NB4 (cell line): ENCODE results near the gene CARNS1.

Experiments
- TF ChIP-seq, protein P1 (sequence below): IDR thresholded peaks from one replicate; pipeline ENCODE4 v1.5.1; 2012; ENCODE audit warnings: low read depth, low read length
- TF ChIP-seq, protein P2 (sequence below): IDR thresholded peaks from 2 replicates; pipeline ENCODE4 v1.6.1; 2011; ENCODE audit warnings: low read depth, low read length

DNA sequence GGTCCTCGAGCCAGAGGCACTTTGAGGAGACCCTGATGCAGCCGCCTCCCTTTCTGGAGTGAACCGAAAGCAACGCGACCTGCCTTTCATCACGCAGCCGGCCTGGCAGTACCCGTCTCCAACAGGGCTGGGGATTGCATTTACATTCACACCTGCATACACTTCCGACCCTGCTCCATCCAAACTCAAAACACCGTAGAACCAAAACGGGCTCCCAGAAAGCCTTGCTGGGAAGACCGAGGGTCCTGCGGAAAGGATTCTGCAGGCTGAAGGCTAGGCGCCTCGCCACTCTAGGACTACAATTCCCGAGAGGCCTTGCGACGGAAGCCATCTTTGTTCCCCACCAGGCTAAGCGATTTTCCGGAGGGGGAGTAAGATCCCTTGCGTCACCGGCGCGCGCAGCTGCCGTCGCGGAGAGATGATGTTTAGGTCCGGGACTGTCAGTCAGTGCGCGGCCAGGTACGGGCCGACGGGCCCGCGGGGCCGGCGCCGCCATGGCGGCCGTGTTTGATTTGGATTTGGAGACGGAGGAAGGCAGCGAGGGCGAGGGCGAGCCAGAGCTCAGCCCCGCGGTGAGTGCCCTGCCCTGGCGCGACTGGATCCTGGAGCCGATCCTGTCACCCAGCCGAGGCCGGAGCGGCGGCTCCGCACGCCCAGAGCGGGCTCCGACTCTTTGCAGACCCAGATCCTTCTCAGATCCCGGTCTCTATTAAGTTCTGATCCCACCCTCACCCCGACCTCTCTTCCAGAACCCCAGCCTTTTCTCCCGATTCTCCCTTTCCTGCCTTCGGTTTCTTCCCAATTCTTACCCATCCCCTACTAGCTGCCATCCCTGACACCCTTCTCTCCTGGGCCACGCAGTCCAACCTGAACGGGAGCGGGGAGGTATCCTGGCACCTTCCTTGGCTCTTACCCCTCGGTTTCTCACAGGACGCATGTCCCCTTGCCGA is 12.8 kb downstream of the CARNS1 start, which contains the start of gene RPS6KB2:
- TF ChIP-seq, protein P1, sequence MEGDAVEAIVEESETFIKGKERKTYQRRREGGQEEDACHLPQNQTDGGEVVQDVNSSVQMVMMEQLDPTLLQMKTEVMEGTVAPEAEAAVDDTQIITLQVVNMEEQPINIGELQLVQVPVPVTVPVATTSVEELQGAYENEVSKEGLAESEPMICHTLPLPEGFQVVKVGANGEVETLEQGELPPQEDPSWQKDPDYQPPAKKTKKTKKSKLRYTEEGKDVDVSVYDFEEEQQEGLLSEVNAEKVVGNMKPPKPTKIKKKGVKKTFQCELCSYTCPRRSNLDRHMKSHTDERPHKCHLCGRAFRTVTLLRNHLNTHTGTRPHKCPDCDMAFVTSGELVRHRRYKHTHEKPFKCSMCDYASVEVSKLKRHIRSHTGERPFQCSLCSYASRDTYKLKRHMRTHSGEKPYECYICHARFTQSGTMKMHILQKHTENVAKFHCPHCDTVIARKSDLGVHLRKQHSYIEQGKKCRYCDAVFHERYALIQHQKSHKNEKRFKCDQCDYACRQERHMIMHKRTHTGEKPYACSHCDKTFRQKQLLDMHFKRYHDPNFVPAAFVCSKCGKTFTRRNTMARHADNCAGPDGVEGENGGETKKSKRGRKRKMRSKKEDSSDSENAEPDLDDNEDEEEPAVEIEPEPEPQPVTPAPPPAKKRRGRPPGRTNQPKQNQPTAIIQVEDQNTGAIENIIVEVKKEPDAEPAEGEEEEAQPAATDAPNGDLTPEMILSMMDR: no peak
- TF ChIP-seq, protein P2, sequence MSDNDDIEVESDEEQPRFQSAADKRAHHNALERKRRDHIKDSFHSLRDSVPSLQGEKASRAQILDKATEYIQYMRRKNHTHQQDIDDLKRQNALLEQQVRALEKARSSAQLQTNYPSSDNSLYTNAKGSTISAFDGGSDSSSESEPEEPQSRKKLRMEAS: peak; percentile 56; the same call in 1 of the 2 replicates
